ENCODE measurements around the gene TSPAN15.

The TSPAN15 gene

GRCh38 chr10:69451784-69452251 is 553 bp downstream of the TSPAN15 start:
- no peak for TF ChIP-seq CTCF (IDR thresholded peaks at IDR 0.05; ENCODE audit: insufficient read depth, low read length, poor library complexity, severe bottlenecking)
- Histone ChIP-seq H3K27me3 (replicated peaks; ENCODE audit: control insufficient read depth, insufficient read depth, low read length) (no peaks in the 10 kb centered on the region), H3K4me3 (replicated peaks; ENCODE audit: low read depth, low read length) (peak overlapping the region; percentile 70), H3K36me3 (ENCODE audit: control insufficient read depth, insufficient read depth, low read length) (no peaks in the 10 kb centered on the region)
- no peak for DNase-seq (ENCODE audit: extremely low read depth, insufficient read length)

- no peak overlapping the region for H3K4me3 ChIP-seq (replicated peaks; ENCODE audit: low read depth, low read length)
These were observed 1.6 kb downstream of the TSPAN15 start for GRCh38 chr10:69452676-69453415.

GRCh38 chr10:69453795-69454194 is 2.5 kb downstream of the TSPAN15 start:
- H3K36me3 ChIP-seq (ENCODE audit: control insufficient read depth, insufficient read depth, low read length) = no peaks in the 10 kb centered on the region; the same call in 1 of the 2 replicates
- no peak for DNase-seq (ENCODE audit: extremely low read depth, insufficient read length)
- no peak for TF ChIP-seq CTCF (IDR thresholded peaks at IDR 0.05; ENCODE audit: insufficient read depth, low read length, poor library complexity, severe bottlenecking)
- H3K27me3 ChIP-seq (replicated peaks; ENCODE audit: control insufficient read depth, insufficient read depth, low read length) = no peaks in the 10 kb centered on the region
- no peak overlapping the region for H3K4me3 ChIP-seq (replicated peaks; ENCODE audit: low read depth, low read length)

More at GRCh38 chr10:69452676-69453415, 1.6 kb downstream of the TSPAN15 start:
- DNase-seq (ENCODE audit: extremely low read depth, insufficient read length) = no peak
- Histone ChIP-seq H3K36me3 (ENCODE audit: control insufficient read depth, insufficient read depth, low read length) (no peaks in the 10 kb centered on the region; the same call in 1 of the 2 replicates), H3K27me3 (replicated peaks; ENCODE audit: control insufficient read depth, insufficient read depth, low read length) (no peaks in the 10 kb centered on the region)
- no peak for TF ChIP-seq CTCF (IDR thresholded peaks at IDR 0.05; ENCODE audit: insufficient read depth, low read length, poor library complexity, severe bottlenecking)

- H3K4me3 ChIP-seq (replicated peaks; ENCODE audit: low read depth, low read length) = no peak overlapping the region
- H3K27me3 ChIP-seq (replicated peaks; ENCODE audit: control insufficient read depth, insufficient read depth, low read length) = no peaks in the 10 kb centered on the region
- no peak for DNase-seq (ENCODE audit: extremely low read depth, insufficient read length)
- H3K36me3 ChIP-seq (ENCODE audit: control insufficient read depth, insufficient read depth, low read length) = no peaks in the 10 kb centered on the region; the same call in 1 of the 2 replicates
- no peak for TF ChIP-seq CTCF (IDR thresholded peaks at IDR 0.05; ENCODE audit: insufficient read depth, low read length, poor library complexity, severe bottlenecking)
These were observed 3.9 kb downstream of the TSPAN15 start for GRCh38 chr10:69455006-69455763.

GRCh38 chr10:69456880-69457693 is 5.8 kb downstream of the TSPAN15 start:
- H3K4me3 ChIP-seq (replicated peaks; ENCODE audit: low read depth, low read length) = no peak overlapping the region
- no peak for DNase-seq (ENCODE audit: extremely low read depth, insufficient read length)
- no peak for TF ChIP-seq CTCF (IDR thresholded peaks at IDR 0.05; ENCODE audit: insufficient read depth, low read length, poor library complexity, severe bottlenecking)
- H3K36me3 ChIP-seq (ENCODE audit: control insufficient read depth, insufficient read depth, low read length) = no peaks in the 10 kb centered on the region; the same call in 1 of the 2 replicates
- no peaks in the 10 kb centered on the region for H3K27me3 ChIP-seq (replicated peaks; ENCODE audit: control insufficient read depth, insufficient read depth, low read length)

All from GM06990 (cell line).